ENCODE measurements around the gene PTGIS.
"Not testable (repeated sequence)": the region's sequence is repeated elsewhere in the genome, so short reads cannot be mapped to it uniquely, and the experiment has no call there.

The PTGIS gene

DNA sequence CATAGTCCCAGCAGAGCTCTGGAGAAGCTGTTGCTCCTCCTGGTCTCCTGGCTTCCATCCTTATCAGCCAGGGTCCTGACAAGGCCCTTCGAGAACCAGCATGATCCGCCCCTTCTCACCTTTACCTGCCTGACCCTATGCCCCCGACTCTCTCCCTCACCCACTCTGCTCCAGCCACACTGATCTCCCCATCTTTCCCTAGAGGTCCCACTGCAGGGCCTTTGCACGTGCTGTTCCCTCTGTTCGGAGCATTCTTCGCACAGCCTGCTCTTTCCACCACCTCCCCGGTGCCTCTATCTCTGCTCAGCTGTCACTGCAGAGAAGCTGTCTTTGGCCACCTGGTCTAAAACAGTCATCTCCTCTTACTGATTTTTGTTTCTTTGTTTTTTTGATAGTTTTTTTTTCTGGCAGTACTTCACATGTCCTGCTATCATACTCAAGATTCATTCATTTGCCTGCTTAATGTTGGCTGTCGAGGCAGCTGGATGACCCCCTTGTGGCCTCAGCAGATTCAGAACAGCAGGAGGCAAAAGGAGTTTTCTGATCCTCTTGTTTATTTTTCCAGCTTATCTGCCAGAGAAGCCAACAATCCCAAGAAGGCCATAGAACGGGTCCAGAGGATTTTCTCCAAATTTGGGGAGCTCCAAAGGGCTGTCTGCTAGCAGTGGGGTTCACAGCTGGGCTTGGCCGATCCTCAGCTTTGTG lies 1.6 kb upstream of the PTGIS start:
- Histone ChIP-seq H3K9me3 (ENCODE audit: control insufficient read depth, low read length) (no peaks in the 10 kb centered on the region), H3K4me1 (ENCODE audit: control insufficient read depth, insufficient read depth, low read length) (peaks cover 13% of the 10 kb centered on the region), H3K36me3 (ENCODE audit: control insufficient read depth, insufficient read depth, low read length) (no peaks in the 10 kb centered on the region), H3K4me3 (ENCODE audit: low read length) (no peak overlapping the region), H3K9ac (ENCODE audit: low read length) (no peak overlapping the region), H3K27me3 (ENCODE audit: control insufficient read depth, insufficient read depth, low read length) (peaks cover 7% of the 10 kb centered on the region)

DNA sequence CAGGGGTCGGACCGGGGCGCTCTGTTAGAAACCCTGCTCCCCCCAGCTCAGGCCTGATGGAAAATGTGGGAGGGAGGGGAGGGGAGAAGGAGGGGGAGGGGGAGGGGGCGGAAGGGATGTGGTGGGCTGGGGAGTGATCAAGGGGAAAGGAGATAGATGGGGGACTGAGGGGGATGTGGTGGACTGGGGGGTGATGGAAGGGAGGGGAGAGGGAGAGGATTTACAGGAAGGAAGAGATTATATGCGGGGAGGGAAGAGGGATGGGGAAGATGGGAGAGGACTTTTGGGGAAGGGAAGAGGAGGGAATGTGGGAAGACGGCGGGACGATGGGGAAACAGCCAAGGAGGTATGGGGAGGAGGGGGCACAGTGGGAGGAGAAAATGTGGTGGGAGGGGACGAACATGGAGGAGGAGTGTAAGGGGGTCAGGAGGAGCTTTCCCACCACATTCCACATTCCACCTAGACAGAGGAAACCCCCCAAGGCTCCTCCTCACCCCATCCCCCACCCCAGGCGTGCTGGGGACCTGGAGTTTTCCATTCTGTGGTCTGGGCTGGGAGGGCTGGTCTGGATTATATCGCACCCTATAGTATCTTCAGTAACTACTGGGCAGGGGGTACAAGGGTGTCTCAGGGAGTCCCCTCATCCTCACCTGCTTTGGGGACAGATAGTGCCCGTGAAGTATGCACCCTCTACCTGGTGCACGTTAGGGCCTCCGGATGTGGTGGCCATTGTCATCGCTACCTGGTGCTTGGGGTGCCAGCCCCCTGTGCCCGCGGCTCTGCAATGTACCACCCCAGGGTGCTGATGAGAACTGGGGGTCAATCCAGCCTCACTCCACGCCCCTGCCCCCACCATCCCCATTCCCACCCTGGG lies 578 bp upstream of the PTGIS start:
- H3K36me3 ChIP-seq (ENCODE audit: control insufficient read depth, insufficient read depth, low read length) = no peaks in the 10 kb centered on the region
- peaks cover 13% of the 10 kb centered on the region for H3K4me1 ChIP-seq (ENCODE audit: control insufficient read depth, insufficient read depth, low read length)
- H3K9me3 ChIP-seq (ENCODE audit: control insufficient read depth, low read length) = no peaks in the 10 kb centered on the region
- H3K4me3 ChIP-seq (ENCODE audit: low read length) = no peak overlapping the region
- no peak overlapping the region for H3K9ac ChIP-seq (ENCODE audit: low read length)
- peaks cover 7% of the 10 kb centered on the region for H3K27me3 ChIP-seq (ENCODE audit: control insufficient read depth, insufficient read depth, low read length)

DNA sequence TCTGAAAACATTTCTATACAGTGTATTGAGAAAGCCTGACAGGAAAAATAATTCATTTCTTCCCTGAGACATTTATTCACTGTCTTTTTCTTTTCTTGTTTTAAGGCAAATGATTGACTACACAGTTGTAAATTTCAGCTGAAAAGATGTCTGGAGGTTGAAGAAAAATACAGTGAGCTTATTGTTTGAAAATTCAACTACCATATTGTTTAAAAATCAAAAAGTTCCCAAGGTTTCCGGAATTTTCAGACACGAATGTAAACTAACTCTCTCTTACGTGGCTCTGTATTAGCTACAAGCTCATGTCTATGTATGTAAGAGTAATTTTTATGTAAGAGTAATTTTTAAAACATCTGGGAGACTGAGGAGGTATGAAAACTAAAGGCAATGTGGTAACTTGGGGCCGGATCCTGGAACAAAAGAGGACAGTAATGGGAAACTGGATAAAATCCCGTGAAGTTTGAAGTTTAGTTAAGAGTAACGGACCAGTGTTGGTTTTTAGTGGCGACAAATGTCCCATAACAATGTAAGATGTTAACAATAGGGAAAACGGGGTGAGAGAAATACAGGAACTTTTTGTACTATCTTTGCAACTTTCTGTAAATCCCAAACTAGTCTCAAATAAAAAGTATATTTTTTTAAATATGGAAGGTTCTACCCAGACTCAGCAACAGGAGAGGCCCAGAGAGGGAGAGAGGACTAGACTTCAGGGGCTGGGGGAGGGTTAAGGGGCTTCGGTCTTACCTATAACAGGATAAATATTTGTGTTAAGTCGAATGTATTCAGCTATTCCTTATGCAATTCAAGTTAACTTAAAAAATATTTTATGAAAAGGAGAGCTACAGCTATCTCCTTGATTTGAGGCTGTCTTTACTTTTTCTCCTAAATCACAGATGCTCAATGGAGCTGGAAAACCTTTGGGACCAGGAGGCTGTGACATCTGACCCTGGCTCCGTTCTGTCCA lies 1.3 kb downstream of the PTGIS start:
- peaks cover 21% of the 10 kb centered on the region for H3K4me1 ChIP-seq (ENCODE audit: control insufficient read depth, insufficient read depth, low read length)
- peaks cover 7% of the 10 kb centered on the region for H3K27me3 ChIP-seq (ENCODE audit: control insufficient read depth, insufficient read depth, low read length)
- H3K36me3 ChIP-seq (ENCODE audit: control insufficient read depth, insufficient read depth, low read length) = no peaks in the 10 kb centered on the region
- H3K9ac ChIP-seq (ENCODE audit: low read length) = peak overlapping the region; percentile 35
- no peaks in the 10 kb centered on the region for H3K9me3 ChIP-seq (ENCODE audit: control insufficient read depth, low read length)
- no peak overlapping the region for H3K4me3 ChIP-seq (ENCODE audit: low read length)

DNA sequence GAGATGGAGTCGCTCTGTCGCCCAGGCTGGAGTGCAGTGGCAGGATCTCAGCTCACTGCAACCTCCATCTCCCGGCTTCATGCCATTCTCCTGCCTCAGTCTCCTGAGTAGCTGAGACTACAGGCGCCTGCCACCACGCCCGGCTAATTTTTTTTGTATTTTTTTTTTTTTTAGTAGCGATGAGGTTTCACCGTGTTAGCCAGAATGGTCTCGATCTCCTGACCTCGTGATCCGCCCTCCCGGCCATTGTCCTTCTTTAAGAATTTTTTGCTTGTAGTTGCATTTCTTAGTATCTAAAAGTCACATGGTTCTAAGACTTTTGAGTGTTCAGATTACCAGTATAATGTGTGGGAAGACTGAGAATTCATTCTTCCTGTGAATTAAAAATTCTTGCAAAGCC lies 2.9 kb downstream of the PTGIS start:
- not testable (repeated sequence) for H3K9ac ChIP-seq (ENCODE audit: low read length); H3K27me3 ChIP-seq (ENCODE audit: control insufficient read depth, insufficient read depth, low read length); H3K36me3 ChIP-seq (ENCODE audit: control insufficient read depth, insufficient read depth, low read length); H3K9me3 ChIP-seq (ENCODE audit: control insufficient read depth, low read length); H3K4me3 ChIP-seq (ENCODE audit: low read length)
- peaks cover 23% of the 10 kb centered on the region for H3K4me1 ChIP-seq (ENCODE audit: control insufficient read depth, insufficient read depth, low read length)

DNA sequence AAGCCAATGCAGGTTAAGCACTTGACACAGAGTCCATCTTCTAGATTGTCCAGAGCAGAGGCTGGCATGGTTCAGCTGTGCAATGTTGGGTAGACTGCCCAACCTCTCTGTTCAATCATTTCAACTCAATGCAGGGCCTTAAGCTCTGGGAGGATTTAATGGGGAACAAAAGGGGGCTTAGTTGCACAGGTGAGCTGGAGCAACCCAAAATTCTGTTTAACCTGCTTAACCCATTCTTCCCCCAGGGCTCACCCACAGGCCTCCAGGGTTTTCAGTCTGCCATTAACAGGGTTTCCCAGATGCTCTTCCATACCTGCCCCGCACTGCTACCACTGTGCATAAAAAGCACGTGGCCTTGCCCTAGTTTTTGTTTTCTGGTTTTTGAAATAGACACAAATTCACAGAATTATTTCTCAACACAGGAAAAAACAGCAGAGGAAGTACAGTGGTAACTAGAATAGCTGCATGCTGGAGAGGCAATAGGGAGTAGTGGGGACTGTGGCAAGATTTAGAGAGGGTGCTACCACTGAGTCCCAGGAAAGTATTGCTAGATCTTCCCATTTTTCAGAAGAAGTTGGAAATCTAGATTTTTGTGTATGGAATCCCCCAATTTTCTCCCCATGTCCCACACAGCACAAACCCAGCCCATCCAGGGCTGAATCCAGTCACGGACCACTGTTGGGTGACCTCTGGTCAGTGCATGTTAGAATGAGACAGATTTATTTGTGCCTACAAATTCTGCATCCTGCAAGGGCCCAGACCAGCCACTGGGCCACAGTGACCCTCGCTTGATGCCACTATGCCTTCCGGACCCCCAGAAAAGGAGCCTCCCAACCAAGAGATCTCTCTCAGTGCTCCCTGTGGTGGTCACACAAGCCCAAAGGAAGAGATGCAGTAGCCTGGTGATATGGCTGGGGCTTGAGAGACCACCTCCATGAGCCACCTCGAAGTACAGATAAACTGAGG lies 4.6 kb downstream of the PTGIS start:
- Histone ChIP-seq H3K4me1 (ENCODE audit: control insufficient read depth, insufficient read depth, low read length) (peaks cover 18% of the 10 kb centered on the region), H3K9ac (ENCODE audit: low read length) (no peak overlapping the region), H3K4me3 (ENCODE audit: low read length) (no peak overlapping the region), H3K9me3 (ENCODE audit: control insufficient read depth, low read length) (no peaks in the 10 kb centered on the region), H3K27me3 (ENCODE audit: control insufficient read depth, insufficient read depth, low read length) (peaks cover 7% of the 10 kb centered on the region), H3K36me3 (ENCODE audit: control insufficient read depth, insufficient read depth, low read length) (no peaks in the 10 kb centered on the region)

DNA sequence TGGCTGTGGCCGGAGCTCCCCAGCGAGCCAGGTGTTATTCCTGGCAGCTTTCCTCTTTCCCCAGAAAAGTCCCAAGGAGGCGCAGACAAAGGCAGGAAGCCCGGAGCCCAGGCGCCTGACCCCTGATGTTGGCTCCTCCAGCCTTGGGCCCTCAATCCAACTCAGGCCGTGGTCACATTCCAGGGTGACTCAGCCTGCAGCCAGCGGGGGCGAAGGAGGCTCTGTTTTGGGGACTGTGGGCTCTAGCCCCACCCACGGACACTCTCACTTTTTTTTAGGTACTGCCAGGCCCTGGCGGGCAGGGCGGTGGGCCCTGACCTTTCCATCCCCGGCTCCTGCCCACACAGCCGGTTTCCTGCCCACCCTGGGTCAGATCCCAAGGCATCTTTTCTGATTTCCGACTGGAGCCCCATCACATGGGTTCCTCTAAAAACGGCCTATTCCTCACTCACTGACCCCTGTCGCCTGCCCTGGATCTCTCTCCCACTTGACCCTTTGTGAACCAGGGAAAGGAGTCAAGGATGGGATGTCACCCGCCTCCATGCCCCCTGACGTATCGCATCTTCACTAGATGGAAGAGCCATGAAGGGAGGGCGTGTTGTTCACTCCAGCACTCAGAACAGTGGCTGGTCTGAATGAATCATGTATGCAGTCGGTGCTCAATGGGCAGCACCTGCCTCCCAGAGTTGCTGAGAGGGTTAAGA lies 5.5 kb downstream of the PTGIS start:
- H3K27me3 ChIP-seq (ENCODE audit: control insufficient read depth, insufficient read depth, low read length) = peaks cover 5% of the 10 kb centered on the region
- H3K4me1 ChIP-seq (ENCODE audit: control insufficient read depth, insufficient read depth, low read length) = peaks cover 14% of the 10 kb centered on the region
- no peak overlapping the region for H3K4me3 ChIP-seq (ENCODE audit: low read length)
- no peak overlapping the region for H3K9ac ChIP-seq (ENCODE audit: low read length)
- no peaks in the 10 kb centered on the region for H3K9me3 ChIP-seq (ENCODE audit: control insufficient read depth, low read length)
- H3K36me3 ChIP-seq (ENCODE audit: control insufficient read depth, insufficient read depth, low read length) = no peaks in the 10 kb centered on the region

DNA sequence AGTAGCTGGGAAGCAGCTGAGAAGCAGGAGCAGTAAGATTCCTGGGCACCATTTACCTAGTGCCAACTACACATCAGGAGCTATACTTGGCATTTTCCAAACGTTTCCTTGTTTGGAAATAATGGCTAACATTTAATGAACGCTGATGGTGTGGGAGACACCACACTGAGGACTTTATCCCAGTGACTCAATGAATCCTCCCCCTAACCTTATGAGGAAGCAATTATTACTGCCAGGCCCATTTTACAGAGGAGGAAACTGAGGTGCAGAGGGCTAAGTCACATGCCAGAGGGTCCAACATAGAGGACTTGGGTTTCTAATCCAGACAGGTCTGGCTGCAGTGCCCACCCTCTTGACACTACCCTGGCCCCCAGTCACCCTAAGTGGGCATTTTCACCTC lies 6.1 kb downstream of the PTGIS start:
- Histone ChIP-seq H3K9ac (ENCODE audit: low read length) (no peak overlapping the region), H3K27me3 (ENCODE audit: control insufficient read depth, insufficient read depth, low read length) (no peaks in the 10 kb centered on the region), H3K4me3 (ENCODE audit: low read length) (no peak overlapping the region), H3K9me3 (ENCODE audit: control insufficient read depth, low read length) (no peaks in the 10 kb centered on the region), H3K36me3 (ENCODE audit: control insufficient read depth, insufficient read depth, low read length) (no peaks in the 10 kb centered on the region), H3K4me1 (ENCODE audit: control insufficient read depth, insufficient read depth, low read length) (peaks cover 10% of the 10 kb centered on the region)

DNA sequence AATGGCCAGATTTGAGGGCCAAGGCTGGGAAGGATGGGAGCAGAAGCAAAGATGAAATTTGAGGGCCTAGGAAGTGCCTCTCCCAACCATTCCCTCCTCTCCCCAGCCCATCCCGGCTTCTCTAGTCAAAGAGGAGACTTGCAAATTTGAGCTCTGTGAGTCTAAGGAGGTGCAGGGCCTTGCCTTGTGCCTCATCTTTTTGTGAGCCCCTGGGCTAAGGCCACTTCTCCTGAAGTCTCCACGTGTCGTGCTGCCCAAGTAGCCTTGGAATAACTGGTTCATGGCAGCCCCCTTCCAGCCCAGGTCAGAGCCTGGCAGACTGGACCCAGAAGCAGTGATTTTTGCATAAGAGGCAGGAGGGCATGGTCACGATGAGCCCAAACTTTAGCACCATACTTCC lies 6.7 kb downstream of the PTGIS start:
- Histone ChIP-seq H3K4me1 (ENCODE audit: control insufficient read depth, insufficient read depth, low read length) (peaks cover 10% of the 10 kb centered on the region), H3K4me3 (ENCODE audit: low read length) (no peak overlapping the region), H3K27me3 (ENCODE audit: control insufficient read depth, insufficient read depth, low read length) (no peaks in the 10 kb centered on the region), H3K9me3 (ENCODE audit: control insufficient read depth, low read length) (no peaks in the 10 kb centered on the region), H3K36me3 (ENCODE audit: control insufficient read depth, insufficient read depth, low read length) (no peaks in the 10 kb centered on the region), H3K9ac (ENCODE audit: low read length) (no peak overlapping the region)

DNA sequence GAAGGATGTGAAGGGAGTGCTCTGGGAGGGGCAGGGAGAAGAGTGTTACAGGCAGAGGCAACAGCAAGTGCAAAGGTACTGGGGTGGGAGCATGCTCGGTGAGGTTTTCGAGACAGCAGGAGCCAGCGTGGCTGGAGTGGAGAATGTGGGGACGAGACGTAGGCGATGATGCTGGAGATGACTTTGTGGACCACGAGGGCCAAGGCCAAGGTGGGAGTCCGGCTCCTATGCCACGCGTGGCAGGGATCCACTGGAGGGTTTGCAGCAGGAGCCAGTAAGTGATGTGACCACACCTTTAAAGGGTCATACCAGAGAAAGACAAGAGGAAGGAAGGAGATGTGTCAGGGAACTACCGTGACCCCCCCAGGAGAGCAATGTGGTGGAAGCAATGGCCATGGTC lies 7.3 kb downstream of the PTGIS start:
- H3K9me3 ChIP-seq (ENCODE audit: control insufficient read depth, low read length) = no peaks in the 10 kb centered on the region
- no peak overlapping the region for H3K4me3 ChIP-seq (ENCODE audit: low read length)
- H3K27me3 ChIP-seq (ENCODE audit: control insufficient read depth, insufficient read depth, low read length) = no peaks in the 10 kb centered on the region
- H3K9ac ChIP-seq (ENCODE audit: low read length) = no peak overlapping the region
- peaks cover 10% of the 10 kb centered on the region for H3K4me1 ChIP-seq (ENCODE audit: control insufficient read depth, insufficient read depth, low read length)
- no peaks in the 10 kb centered on the region for H3K36me3 ChIP-seq (ENCODE audit: control insufficient read depth, insufficient read depth, low read length)

DNA sequence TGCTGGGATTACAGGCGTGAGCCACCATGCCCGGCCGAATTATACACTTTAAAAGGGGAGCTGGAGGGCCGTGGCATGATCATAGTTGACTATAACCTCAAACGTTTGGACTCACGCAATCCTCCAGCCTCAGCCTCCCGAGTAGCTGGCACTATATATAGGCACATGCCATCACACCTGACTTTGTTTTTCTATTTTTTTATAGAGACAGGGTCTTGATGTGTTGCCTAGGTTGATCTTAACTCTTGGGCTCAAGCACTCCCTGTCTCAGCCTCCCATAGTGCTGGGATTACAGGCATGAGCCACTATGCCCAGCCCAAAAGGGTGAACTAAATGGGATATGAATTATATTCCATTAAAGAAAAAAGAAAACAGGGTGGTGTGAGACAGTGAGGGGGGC lies 7.8 kb downstream of the PTGIS start:
- Histone ChIP-seq H3K9me3 (ENCODE audit: control insufficient read depth, low read length) (no peaks in the 10 kb centered on the region), H3K36me3 (ENCODE audit: control insufficient read depth, insufficient read depth, low read length) (no peaks in the 10 kb centered on the region), H3K27me3 (ENCODE audit: control insufficient read depth, insufficient read depth, low read length) (no peaks in the 10 kb centered on the region), H3K4me3 (ENCODE audit: low read length) (no peak overlapping the region), H3K4me1 (ENCODE audit: control insufficient read depth, insufficient read depth, low read length) (peaks cover 10% of the 10 kb centered on the region), H3K9ac (ENCODE audit: low read length) (no peak overlapping the region)
